Measurements from ENCODE around the gene CSH2.

GRCh38 chr17:63845509-63845908 lies 28.0 kb downstream of the CSH2 start:
- no peak for TF ChIP-seq CTCF (IDR thresholded peaks at IDR 0.05; ENCODE audit: insufficient read depth, low read length)
- no peak for TF ChIP-seq REST (IDR thresholded peaks at IDR 0.05; ENCODE audit: insufficient replicate concordance, low read depth)
- no peak for TF ChIP-seq SPI1 (IDR thresholded peaks at IDR 0.05; ENCODE audit: borderline replicate concordance, low read depth)
- TF ChIP-seq GABPA (IDR thresholded peaks at IDR 0.05; ENCODE audit: low read depth) = no peak

All from HL-60 (cell line).